ENCODE data around the gene IGFN1.

GRCh38 chr1:201189085-201189484 is 1.5 kb upstream of the IGFN1 start:
- TF ChIP-seq POLR2A (IDR thresholded peaks at IDR 0.05; ENCODE audit: low read length) (no peak), GATA1 (IDR thresholded peaks at IDR 0.05; ENCODE audit: low read depth, low read length) (no peak)

All from erythroblast (primary cell).